ENCODE results near the gene CD55.

- TF ChIP-seq CTCF (IDR thresholded peaks at IDR 0.05): no peak
- no peak for TF ChIP-seq POLR2A (IDR thresholded peaks at IDR 0.05)
Measured at GRCh38 chr1:207308451-207309190, 12.9 kb upstream of the CD55 start.

Data from right lobe of liver (tissue), 4 donors.